Germinal center (tissue), 1 donor: ENCODE measurements around the gene ATXN7L3B.
"Not testable (repeated sequence)": the region's sequence is repeated elsewhere in the genome, so short reads cannot be mapped to it uniquely, and the experiment has no call there.

ENCODE experiments used
- DNase-seq: peaks from one replicate; pipeline ENCODE4 v3.0.0; 2012; ENCODE audit warnings: mixed read lengths, low spot score

ATXN7L3B gene

GRCh38 chr12:74537707-74538385 lies at the start of gene ATXN7L3B:
Gene ATXN7L3B (plus strand): TSS chr12:74537835. CDS start chr12:74538113, 278 bp downstream.
- peak; percentile 94 for DNase-seq

GRCh38 chr12:74488134-74488533 lies 49.5 kb upstream of the ATXN7L3B start:
- DNase-seq, result no peak

GRCh38 chr12:74489543-74489942 lies 48.1 kb upstream of the ATXN7L3B start:
- DNase-seq, result no peak

GRCh38 chr12:74490390-74491064 lies 47.1 kb upstream of the ATXN7L3B start:
- DNase-seq, result no peak

GRCh38 chr12:74491374-74491773 lies 46.3 kb upstream of the ATXN7L3B start:
- DNase-seq, result no peak

- no peak for DNase-seq
These were observed 38.4 kb upstream of the ATXN7L3B start for GRCh38 chr12:74499192-74499591.

- not testable (repeated sequence) for DNase-seq
These were observed 28.6 kb upstream of the ATXN7L3B start for GRCh38 chr12:74508873-74509657.

GRCh38 chr12:74509886-74510285 lies 27.7 kb upstream of the ATXN7L3B start:
- no peak for DNase-seq

- no peak for DNase-seq
These were observed 23.4 kb upstream of the ATXN7L3B start for GRCh38 chr12:74514098-74514872.

GRCh38 chr12:74515849-74516248 lies 21.8 kb upstream of the ATXN7L3B start:
- DNase-seq, result no peak

GRCh38 chr12:74526535-74526934 lies 11.1 kb upstream of the ATXN7L3B start:
- no peak for DNase-seq

GRCh38 chr12:74527491-74527890 lies 10.1 kb upstream of the ATXN7L3B start:
- no peak for DNase-seq

GRCh38 chr12:74530676-74531075 lies 7.0 kb upstream of the ATXN7L3B start:
- DNase-seq, result no peak

GRCh38 chr12:74535536-74535935 lies 2.1 kb upstream of the ATXN7L3B start:
- no peak for DNase-seq

GRCh38 chr12:74537126-74537706 lies 419 bp upstream of the ATXN7L3B start:
- peak; percentile 63 for DNase-seq

- DNase-seq, result peak; percentile 23
These were observed 1.0 kb downstream of the ATXN7L3B start for GRCh38 chr12:74538491-74539258.

GRCh38 chr12:74539261-74539660 lies 1.6 kb downstream of the ATXN7L3B start:
- no peak for DNase-seq

- no peak for DNase-seq
These were observed 2.3 kb downstream of the ATXN7L3B start for GRCh38 chr12:74539765-74540526.

- DNase-seq, result no peak
These were observed 3.4 kb downstream of the ATXN7L3B start for GRCh38 chr12:74541074-74541473.

GRCh38 chr12:74547249-74547648 lies 9.6 kb downstream of the ATXN7L3B start:
- no peak for DNase-seq
